GM12892 (cell line): ENCODE results near the gene COL11A2.

Source experiments
- DNase-seq: peaks from one replicate; pipeline ENCODE4 v3.0.0; 2011; ENCODE audit not compliant: insufficient read length
- FAIRE-seq: peaks from 2 replicates; lab custom pipeline; 2011; peaks lifted over from hg19 to GRCh38; lab: Jason Lieb, UNC
- POLR2A ChIP-seq: IDR thresholded peaks from 2 replicates; pipeline ENCODE4 v1.6.1; 2011; ENCODE audit warnings: low read depth, low read length, control low read depth
- POLR2AphosphoS5 ChIP-seq: IDR thresholded peaks from 2 replicates; pipeline ENCODE4 v1.6.1; 2011; ENCODE audit warnings: low read depth, low read length, control low read depth
- TAF1 ChIP-seq: IDR thresholded peaks from 2 replicates; pipeline ENCODE4 v1.6.1; 2011; ENCODE audit warnings: low read depth, mild to moderate bottlenecking, control low read depth, low read length, borderline replicate concordance

The COL11A2 gene

DNA sequence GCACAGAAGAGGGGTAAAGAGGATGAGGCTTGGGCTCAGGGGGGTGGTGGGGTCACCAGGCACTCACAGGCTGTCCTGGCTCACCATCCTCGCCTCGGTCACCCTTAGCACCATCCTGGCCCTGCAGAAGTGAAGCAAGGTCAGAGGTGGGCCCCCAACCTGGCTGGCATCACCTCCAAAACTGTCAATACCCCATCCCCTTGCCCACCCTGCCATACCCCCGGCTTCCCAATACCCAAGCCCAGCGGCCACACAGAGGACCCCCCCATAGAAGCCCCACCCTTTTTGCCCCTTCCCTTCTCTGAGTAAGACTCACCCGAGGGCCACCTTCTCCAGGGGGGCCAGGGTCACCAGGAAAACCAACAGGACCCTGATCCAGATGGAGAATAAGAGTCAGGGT is 23.6 kb downstream of the COL11A2 start:
- TF ChIP-seq POLR2AphosphoS5 (no peak), TAF1 (no peak), POLR2A (no peak)
- peak; percentile 15 for DNase-seq
- FAIRE-seq, result no peak

DNA sequence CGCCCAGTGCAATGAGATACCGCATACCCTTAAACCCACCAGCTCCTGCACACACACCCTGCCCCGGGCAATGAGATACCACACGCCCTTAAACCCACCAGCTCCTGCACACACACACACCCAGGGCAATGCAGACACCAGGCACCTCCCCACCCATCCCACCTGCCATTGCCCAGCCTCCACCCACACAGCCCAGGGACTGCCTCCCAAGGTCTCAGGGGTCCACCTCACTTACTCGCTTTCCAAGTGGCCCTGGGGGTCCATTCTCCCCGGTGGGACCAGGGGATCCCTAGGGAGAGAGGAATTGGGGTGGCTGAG is 24.0 kb downstream of the COL11A2 start:
- FAIRE-seq, result no peak
- no peak for DNase-seq
- TF ChIP-seq TAF1, result no peak
- no peak for TF ChIP-seq POLR2A
- TF ChIP-seq POLR2AphosphoS5, result no peak

DNA sequence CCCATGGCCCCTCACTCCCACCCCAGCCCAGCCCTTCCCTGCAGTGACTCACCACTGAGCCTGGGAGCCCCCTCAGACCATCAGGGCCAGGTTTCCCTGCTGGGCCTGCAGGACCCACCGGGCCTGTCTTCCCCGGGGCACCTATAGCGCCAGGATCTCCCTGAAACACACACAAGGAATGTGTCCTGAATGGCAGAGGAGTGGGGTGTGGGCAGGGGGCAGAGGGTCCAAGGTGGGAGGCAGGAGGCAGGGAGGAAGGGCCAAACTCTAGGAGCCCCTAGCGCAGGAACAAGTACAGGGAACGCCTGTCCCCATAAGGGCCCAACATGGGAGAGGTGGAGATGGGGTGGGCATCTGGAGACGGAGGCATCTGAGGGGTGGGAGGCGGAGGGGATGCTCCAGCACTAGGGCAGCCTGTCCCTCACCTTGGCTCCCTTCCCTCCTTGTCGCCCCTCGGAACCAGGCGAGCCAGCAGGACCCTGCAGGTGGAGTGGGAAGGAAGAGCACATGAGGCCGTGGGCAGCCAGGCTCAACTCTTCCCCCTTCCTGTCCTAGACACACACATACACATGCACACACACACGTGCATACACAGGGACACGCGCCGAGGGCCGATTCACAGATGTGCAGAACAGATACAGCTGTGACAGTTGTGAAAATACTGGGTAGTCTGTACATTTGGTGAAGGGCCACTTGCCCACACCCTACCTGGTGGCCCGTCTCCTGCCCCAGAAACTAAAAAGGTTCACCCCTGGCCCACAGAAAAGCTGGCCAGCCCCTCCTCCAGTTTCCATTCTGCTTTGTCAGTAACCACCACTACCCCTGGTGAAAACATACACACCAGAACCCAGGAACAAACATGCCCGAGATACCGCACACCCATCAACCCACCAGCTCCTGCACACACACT is 24.6 kb downstream of the COL11A2 start:
- TF ChIP-seq POLR2A (no peak), POLR2AphosphoS5 (no peak), TAF1 (no peak)
- DNase-seq, result peak; percentile 13
- no peak for FAIRE-seq

DNA sequence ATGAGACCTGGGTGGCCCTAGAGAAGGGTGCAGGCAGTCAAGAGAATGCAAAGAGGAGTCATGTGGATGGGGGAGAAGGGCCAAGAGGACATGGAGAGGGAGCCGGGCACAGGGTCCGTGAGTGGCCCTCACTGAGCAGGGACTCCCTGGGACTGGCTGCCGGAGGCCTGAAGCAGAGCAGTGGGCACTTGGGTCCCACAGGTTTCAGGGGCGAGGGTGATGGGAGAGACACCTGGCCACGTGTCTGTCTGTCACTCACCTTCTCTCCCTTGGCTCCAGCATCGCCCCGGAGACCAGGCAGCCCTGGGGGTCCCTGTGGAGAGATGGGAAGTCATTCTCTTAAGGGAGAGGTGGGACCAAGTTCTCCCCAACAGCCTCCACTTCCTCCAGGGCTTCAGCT is 25.5 kb downstream of the COL11A2 start:
- DNase-seq (no peak), FAIRE-seq (no peak)
- TF ChIP-seq POLR2AphosphoS5 (no peak), POLR2A (no peak), TAF1 (no peak)

DNA sequence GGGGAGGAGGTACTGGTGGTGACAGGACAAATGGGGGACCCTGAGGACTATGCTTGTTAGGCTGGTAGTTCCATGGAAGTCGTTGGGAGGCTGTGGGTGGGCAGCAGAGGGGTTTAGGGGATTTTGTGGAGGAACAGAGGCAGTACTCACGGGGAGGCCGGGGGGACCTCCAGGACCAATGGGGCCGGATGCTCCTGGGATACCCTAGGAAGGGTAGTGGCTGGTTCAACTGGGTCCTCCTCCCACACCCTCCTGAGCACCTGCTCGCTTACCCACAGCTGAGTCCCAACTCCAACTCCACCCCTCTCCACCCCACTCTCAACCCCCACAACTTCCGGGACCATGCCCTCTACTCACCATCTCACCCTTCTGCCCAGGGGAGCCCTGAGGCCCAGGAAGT is 25.9 kb downstream of the COL11A2 start:
- FAIRE-seq, result no peak
- TF ChIP-seq TAF1 (no peak), POLR2AphosphoS5 (no peak), POLR2A (no peak)
- DNase-seq, result no peak

DNA sequence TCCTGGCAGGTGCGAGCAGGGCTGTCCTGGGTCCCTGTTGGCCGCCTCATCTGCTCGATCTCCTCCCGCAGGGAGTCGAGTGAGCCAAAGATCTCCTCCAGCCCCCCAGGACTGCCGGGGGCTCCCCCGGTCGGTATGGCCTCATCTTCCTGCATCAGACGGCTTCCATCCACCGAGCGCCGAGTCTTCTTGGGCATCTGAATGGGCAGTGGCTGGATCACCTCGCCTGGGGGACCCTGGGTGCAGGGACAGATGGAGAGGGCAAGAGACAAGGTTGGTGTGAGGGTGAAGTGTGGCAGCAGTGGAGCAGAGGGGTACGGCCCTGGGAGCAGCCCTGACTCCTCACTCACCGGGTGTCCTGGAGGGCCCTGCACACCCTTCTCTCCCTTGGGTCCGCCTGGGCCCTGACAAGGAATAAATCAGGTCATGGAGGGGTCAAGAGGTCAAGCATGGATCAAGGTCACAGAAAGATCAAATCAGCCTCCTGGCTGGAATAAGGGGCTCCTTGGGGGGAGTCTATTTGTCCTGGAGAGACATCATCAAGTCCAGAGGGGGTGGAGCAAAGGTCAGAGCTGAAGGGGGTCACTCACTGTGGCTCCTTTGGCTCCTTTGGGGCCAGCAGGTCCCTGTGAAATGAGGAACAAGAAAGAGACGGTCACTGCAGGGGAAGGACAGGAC is 26.5 kb downstream of the COL11A2 start:
- no peak for DNase-seq
- TF ChIP-seq POLR2A, result no peak
- TF ChIP-seq POLR2AphosphoS5, result no peak
- TF ChIP-seq TAF1, result no peak
- FAIRE-seq, result no peak

DNA sequence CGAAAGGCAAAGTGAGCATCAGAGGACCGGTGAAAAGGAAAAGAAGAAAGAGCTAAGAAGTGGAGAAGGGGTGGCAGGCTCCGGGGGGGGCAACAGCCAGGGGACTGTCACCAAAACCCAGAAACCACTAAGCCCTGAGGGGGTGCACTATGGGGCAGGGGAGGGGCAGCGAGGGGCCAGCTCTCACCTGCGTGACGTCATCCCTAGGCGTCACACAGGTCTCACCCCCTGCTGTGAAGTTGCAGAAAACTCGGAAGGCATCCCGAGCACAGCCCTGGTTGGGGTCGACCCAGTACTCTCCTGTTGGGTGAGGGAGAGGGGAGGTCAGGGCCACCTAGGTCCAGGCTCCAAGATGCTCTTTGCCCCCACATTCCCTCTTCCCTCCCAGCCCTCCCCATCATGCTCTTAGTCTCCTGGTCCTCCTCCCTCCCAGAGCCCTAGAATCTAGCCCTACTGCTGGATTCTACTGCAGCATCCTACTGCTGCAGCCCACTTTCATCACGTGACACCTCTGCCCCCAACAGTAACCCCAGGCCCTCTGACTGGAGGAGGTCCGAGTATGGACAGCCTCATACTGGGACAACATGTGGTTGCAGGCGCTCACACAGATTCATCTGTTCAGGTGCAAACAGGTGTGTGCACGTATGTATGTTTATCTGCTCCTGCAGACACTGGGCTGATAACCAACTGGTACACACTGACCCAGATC is 27.4 kb downstream of the COL11A2 start:
- no peak for FAIRE-seq
- TF ChIP-seq TAF1, result no peak
- TF ChIP-seq POLR2AphosphoS5, result no peak
- TF ChIP-seq POLR2A, result no peak
- DNase-seq, result no peak

DNA sequence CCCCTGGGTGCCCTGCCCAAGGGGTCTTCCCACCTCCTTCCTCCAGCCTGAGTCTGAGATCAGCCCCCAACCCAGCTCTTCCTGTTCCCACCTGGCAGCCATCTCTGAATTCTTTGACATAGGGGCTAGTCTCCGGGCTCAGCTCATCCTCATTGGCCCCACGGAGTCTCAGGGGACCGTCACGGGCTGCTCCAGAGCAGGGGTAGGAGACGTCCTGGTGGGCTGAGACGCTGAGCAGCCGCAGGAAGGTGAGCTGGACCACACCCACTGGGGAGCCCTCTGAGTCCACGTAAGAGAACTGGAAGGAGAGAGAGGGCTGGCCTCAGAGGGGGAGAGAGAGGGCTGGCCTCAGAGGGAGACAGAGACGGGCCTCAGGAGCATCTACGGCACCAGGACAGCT is 28.1 kb downstream of the COL11A2 start:
- TF ChIP-seq POLR2AphosphoS5 (no peak), POLR2A (no peak), TAF1 (no peak)
- DNase-seq (no peak), FAIRE-seq (no peak)

DNA sequence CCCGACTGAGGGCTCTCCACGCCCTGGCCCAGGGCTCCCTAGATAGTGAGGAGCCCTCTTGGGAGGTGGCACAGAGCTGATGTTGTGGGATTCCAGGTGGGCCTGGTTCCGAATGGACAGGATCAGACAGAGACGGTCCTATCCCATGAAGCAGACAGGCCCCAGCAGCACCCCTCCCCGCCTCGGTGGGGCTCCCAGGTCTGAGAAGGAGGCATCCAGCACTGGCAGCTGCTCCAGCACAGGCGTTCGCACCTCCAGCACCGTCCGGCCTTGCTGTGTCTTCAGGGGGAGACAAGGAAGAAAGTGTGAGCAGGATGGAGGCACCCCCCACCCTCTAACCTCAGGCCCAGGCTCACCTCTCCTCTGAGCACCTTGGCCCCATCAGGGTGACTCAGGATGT is 28.7 kb downstream of the COL11A2 start:
- no peak for FAIRE-seq
- DNase-seq, result no peak
- no peak for TF ChIP-seq POLR2A

DNA sequence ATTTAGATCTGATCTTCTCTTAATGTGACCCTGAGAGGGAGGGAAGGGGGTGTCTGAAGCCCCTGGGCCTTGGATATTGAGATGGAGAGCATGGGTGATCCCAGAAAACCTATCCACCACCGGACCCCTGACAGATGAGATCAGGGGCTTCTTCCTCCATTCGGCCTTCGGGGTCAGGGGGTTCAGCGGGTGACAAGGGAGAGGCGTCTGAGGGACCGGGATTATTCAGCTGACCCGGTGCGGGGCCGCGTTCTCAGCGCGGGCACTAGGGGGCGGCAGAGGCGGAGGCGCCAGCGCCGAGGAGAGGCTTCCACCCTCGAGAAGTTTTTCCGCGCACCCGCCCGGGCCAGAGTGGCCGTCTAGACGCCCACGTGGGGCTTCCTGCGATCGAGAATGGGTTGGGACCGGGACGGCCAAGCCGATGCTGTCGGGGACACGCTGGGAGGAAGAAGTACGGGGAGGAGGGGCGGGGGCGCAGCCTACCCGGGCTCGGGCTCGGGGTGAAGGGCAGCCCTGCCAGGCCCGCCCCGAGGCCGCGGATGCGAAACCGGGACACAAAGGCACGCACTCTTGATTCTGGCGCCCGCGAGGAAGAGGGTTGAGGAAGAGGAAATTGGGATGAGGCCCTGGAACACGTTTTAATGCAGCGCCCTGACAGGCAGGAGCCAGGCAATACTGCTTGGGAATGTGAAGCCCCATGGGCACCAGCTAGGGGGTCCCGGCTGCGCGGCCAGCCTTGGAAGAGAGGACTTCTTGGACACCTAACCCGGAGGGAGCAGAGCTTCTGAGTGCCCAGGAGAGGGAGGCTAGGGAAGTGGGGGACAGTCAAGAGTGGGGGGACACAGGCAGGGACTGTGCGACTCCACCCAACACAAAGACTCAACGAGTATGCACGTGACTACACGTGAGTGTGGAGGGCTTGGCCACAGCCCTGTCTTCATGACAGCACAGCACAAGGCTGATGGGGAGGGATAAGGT is 30.6 kb downstream of the COL11A2 start:
- FAIRE-seq (peak; percentile 92), DNase-seq (peak; percentile 95)
- TF ChIP-seq POLR2A (no peak), POLR2AphosphoS5 (no peak), TAF1 (no peak)
